ENCODE data around the gene APOL5.

The APOL5 gene

DNA sequence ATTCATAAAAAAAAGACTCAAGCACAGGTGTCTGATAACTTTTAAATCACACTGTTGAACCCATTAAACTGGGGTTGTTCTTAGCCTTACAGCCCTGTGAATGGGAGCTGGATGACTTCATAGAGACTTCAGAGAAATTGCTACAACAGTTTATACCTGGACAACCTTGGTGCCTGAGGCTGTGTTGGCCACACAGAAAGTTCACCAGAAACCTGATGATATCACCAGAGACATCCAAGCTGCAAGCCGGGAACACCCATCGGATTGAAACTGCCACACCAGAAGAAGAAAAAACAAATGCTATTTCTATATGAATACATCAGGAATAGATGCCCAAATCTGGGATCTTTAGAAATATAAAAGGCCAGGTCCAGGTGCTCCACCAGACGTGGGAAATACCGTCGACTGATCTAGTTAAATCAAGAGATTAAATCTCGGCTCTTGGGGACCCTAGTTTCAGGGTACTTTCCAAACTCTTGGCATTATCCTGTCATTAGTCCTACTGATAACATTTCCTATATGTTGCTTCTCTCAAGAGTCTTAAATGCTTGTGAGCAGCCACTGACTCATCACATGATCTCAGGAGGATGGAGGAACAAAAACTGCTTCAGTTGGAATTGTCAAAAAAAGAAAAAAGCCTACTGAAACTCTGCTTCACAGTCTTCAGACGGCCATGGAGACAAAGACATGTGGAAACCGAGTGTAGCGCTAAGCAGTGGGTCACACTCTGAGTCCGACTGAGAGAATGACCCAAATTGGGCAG lies 28.6 kb upstream of the APOL5 start:
- peaks cover 32% of the 10 kb centered on the region for H3F3A ChIP-seq (ENCODE audit: insufficient read depth)
- no peak for TF ChIP-seq EZH2phosphoT487 (conservative IDR thresholded peaks at IDR 0.05; ENCODE audit: low read length)
- TF ChIP-seq, protein P1, sequence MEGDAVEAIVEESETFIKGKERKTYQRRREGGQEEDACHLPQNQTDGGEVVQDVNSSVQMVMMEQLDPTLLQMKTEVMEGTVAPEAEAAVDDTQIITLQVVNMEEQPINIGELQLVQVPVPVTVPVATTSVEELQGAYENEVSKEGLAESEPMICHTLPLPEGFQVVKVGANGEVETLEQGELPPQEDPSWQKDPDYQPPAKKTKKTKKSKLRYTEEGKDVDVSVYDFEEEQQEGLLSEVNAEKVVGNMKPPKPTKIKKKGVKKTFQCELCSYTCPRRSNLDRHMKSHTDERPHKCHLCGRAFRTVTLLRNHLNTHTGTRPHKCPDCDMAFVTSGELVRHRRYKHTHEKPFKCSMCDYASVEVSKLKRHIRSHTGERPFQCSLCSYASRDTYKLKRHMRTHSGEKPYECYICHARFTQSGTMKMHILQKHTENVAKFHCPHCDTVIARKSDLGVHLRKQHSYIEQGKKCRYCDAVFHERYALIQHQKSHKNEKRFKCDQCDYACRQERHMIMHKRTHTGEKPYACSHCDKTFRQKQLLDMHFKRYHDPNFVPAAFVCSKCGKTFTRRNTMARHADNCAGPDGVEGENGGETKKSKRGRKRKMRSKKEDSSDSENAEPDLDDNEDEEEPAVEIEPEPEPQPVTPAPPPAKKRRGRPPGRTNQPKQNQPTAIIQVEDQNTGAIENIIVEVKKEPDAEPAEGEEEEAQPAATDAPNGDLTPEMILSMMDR (IDR thresholded peaks at IDR 0.05; ENCODE audit: insufficient read depth, low read length, poor library complexity, severe bottlenecking), result no peak
- peak overlapping the region; percentile 25; the same call in 1 of the 2 replicates for H3K27ac ChIP-seq (ENCODE audit: low read depth, low read length)
- H3K9ac ChIP-seq (ENCODE audit: low read length), result no peak overlapping the region
- H3K36me3 ChIP-seq (ENCODE audit: low read length), result no peaks in the 10 kb centered on the region
- H4K20me1 ChIP-seq (ENCODE audit: low read depth, low read length), result no peaks in the 10 kb centered on the region
- H2AFZ ChIP-seq (ENCODE audit: low read depth, low read length, severe bottlenecking), result no peak overlapping the region
- no peaks in the 10 kb centered on the region for H3K9me3 ChIP-seq (ENCODE audit: insufficient read depth, low read length)
- H3K9me2 ChIP-seq (replicated peaks; ENCODE audit: insufficient read depth, low read length), result no peaks in the 10 kb centered on the region
- H3K27me3 ChIP-seq (ENCODE audit: low read length), result no peaks in the 10 kb centered on the region
- no peaks in the 10 kb centered on the region for H3K79me2 ChIP-seq (ENCODE audit: insufficient read depth, low read length)
- H3K4me3 ChIP-seq (ENCODE audit: insufficient read depth, low read length, poor library complexity, severe bottlenecking), result no peak overlapping the region
- H3K4me2 ChIP-seq (ENCODE audit: low read depth, low read length, poor library complexity, severe bottlenecking), result no peak overlapping the region

DNA sequence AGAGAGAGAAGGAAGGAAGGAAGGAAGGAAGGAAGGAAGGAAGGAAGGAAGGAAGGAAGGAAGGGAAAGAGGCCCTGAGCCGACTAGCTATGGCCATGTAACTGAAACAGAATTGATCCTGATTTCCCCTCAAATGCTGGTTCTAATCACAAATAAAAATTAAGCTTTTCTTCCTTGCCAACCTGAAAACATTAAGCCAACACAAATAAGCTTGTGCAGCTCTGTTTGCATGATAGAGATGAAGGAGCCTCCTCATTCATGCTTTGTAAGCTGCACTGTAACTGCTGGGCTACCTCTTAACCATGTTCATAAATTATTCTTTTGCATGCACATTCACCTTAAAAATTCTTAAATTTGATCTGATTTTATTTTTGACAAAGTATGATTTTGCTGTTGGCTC lies 27.7 kb upstream of the APOL5 start:
- no peaks in the 10 kb centered on the region for H3K9me3 ChIP-seq (ENCODE audit: insufficient read depth, low read length)
- H3K9ac ChIP-seq (ENCODE audit: low read length), result no peak overlapping the region
- no peaks in the 10 kb centered on the region for H3K27me3 ChIP-seq (ENCODE audit: low read length)
- no peaks in the 10 kb centered on the region for H3K9me2 ChIP-seq (replicated peaks; ENCODE audit: insufficient read depth, low read length)
- TF ChIP-seq, protein P1 (IDR thresholded peaks at IDR 0.05; ENCODE audit: insufficient read depth, low read length, poor library complexity, severe bottlenecking), result no peak
- TF ChIP-seq EZH2phosphoT487 (conservative IDR thresholded peaks at IDR 0.05; ENCODE audit: low read length), result no peak
- H3K4me2 ChIP-seq (ENCODE audit: low read depth, low read length, poor library complexity, severe bottlenecking), result no peak overlapping the region
- H3F3A ChIP-seq (ENCODE audit: insufficient read depth), result peaks cover 32% of the 10 kb centered on the region
- no peaks in the 10 kb centered on the region for H3K79me2 ChIP-seq (ENCODE audit: insufficient read depth, low read length)
- H2AFZ ChIP-seq (ENCODE audit: low read depth, low read length, severe bottlenecking), result no peak overlapping the region
- H4K20me1 ChIP-seq (ENCODE audit: low read depth, low read length), result no peaks in the 10 kb centered on the region
- peak overlapping the region; percentile 13; the same call in 1 of the 2 replicates for H3K27ac ChIP-seq (ENCODE audit: low read depth, low read length)
- H3K36me3 ChIP-seq (ENCODE audit: low read length), result no peaks in the 10 kb centered on the region
- no peak overlapping the region for H3K4me3 ChIP-seq (ENCODE audit: insufficient read depth, low read length, poor library complexity, severe bottlenecking)

DNA sequence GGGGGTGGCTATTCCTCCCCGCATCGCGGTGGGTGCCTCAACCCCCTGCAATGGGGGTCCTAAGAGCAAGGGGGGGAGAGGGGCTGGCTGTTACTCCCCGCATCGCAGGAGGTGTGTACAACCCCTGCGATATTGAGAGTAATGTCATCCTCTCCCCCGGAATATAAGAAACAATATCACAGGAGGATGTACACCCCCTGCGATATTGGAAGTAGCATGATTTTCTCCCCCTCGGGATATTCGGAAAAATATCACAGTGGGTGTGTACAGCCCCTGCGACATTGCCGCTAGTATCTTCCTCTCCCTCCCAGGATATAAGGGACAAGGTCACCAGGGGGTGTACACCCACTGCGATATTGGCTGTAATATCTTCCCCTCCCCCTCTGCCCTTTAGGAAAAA lies 22.5 kb upstream of the APOL5 start:
- no peak overlapping the region for H3K9ac ChIP-seq (ENCODE audit: low read length)
- TF ChIP-seq, protein P1 (IDR thresholded peaks at IDR 0.05; ENCODE audit: insufficient read depth, low read length, poor library complexity, severe bottlenecking), result no peak
- no peak for TF ChIP-seq EZH2phosphoT487 (conservative IDR thresholded peaks at IDR 0.05; ENCODE audit: low read length)
- no peaks in the 10 kb centered on the region for H3K9me3 ChIP-seq (ENCODE audit: insufficient read depth, low read length)
- H3K9me2 ChIP-seq (replicated peaks; ENCODE audit: insufficient read depth, low read length), result no peaks in the 10 kb centered on the region
- H3K27me3 ChIP-seq (ENCODE audit: low read length), result no peaks in the 10 kb centered on the region
- H3F3A ChIP-seq (ENCODE audit: insufficient read depth), result peaks cover 5% of the 10 kb centered on the region; the same call in 1 of the 2 replicates
- H3K4me3 ChIP-seq (ENCODE audit: insufficient read depth, low read length, poor library complexity, severe bottlenecking), result no peak overlapping the region
- H3K4me2 ChIP-seq (ENCODE audit: low read depth, low read length, poor library complexity, severe bottlenecking), result no peak overlapping the region
- H3K36me3 ChIP-seq (ENCODE audit: low read length), result no peaks in the 10 kb centered on the region
- no peak overlapping the region for H2AFZ ChIP-seq (ENCODE audit: low read depth, low read length, severe bottlenecking)
- H3K79me2 ChIP-seq (ENCODE audit: insufficient read depth, low read length), result no peaks in the 10 kb centered on the region
- no peaks in the 10 kb centered on the region for H4K20me1 ChIP-seq (ENCODE audit: low read depth, low read length)
- H3K27ac ChIP-seq (ENCODE audit: low read depth, low read length), result no peak overlapping the region

All from SU-DHL-6 (cell line).